Chondrocyte (in vitro differentiated cells): ENCODE results near the gene CTCF. TPM values are rescaled to one million over a fixed set of nuclear protein-coding genes. Genes with fewer than 3 reads are reported as not detected.

Experiments
- DNase-seq: peaks from one replicate; pipeline ENCODE4 v3.0.0; 2021; ENCODE audit warnings: mixed read lengths, low spot score
- H3K27ac Mint-ChIP-seq: one replicate; pipeline ENCODE4 v1.8.0; 2021; ENCODE audit warnings: mild to moderate bottlenecking, moderate library complexity, mixed read lengths; ENCODE audit not compliant: unreplicated experiment
- H3K27me3 Mint-ChIP-seq: 2 replicates; pipeline ENCODE4 v1.8.0; 2021; ENCODE audit warnings: low read depth, mixed read lengths
- H3K36me3 Mint-ChIP-seq: 2 replicates; pipeline ENCODE4 v1.8.0; 2021; ENCODE audit warnings: low read depth, mixed read lengths
- H3K4me1 Mint-ChIP-seq: 2 replicates; pipeline ENCODE4 v1.8.0; 2021; ENCODE audit warnings: low read depth, mild to moderate bottlenecking, mixed read lengths
- H3K4me3 Mint-ChIP-seq: one replicate; pipeline ENCODE4 v1.8.0; 2021; ENCODE audit warnings: mild to moderate bottlenecking, moderate library complexity, mixed read lengths; ENCODE audit not compliant: unreplicated experiment
- H3K9me3 Mint-ChIP-seq: 2 replicates; pipeline ENCODE4 v1.8.0; 2021; ENCODE audit warnings: low read depth, mixed read lengths
- CTCF ChIP-seq: fragments of 200-600 bp; sonication (generic); IDR thresholded peaks from 2 replicates; pipeline ENCODE4 v1.5.0; 2021; ENCODE audit warnings: antibody characterized with exemption, mild to moderate bottlenecking, moderate library complexity
- total RNA-seq: library from RNA; stranded (reverse); gene quantifications from 3 replicates; pipeline ENCODE4 v1.2.1, GENCODE V29; 2021

Gene CTCF
- total RNA-seq, 1 donor from 2014 or later = 31.2 TPM

- Mint-ChIP-seq H3K27ac (no peak overlapping the region), H3K4me3 (no peak overlapping the region), H3K36me3 (no peaks in the 10 kb centered on the region)
These were observed 107.3 kb downstream of the CTCF start for GRCh38 chr16:67669499-67670101.

GRCh38 chr16:67672306-67672705 is 110.0 kb downstream of the CTCF start:
- H3K27ac Mint-ChIP-seq = no peak overlapping the region
- TF ChIP-seq CTCF = no peak
- H3K36me3 Mint-ChIP-seq = no peaks in the 10 kb centered on the region
- H3K4me1 Mint-ChIP-seq = peaks cover 14% of the 10 kb centered on the region
- no peaks in the 10 kb centered on the region for H3K27me3 Mint-ChIP-seq
- no peaks in the 10 kb centered on the region for H3K9me3 Mint-ChIP-seq
- DNase-seq = no peak
- H3K4me3 Mint-ChIP-seq = no peak overlapping the region

More at GRCh38 chr16:67669499-67670101, 107.3 kb downstream of the CTCF start:
- Mint-ChIP-seq H3K4me1 (peaks cover 24% of the 10 kb centered on the region), H3K9me3 (no peaks in the 10 kb centered on the region), H3K27me3 (no peaks in the 10 kb centered on the region)
- no peak for DNase-seq
- TF ChIP-seq CTCF = no peak

- Mint-ChIP-seq H3K4me1 (peaks cover 9% of the 10 kb centered on the region), H3K27ac (no peak overlapping the region), H3K27me3 (no peaks in the 10 kb centered on the region), H3K36me3 (no peaks in the 10 kb centered on the region), H3K4me3 (no peak overlapping the region), H3K9me3 (no peaks in the 10 kb centered on the region)
- no peak for DNase-seq
- peak; percentile 79 for TF ChIP-seq CTCF
These were observed 110.7 kb downstream of the CTCF start for GRCh38 chr16:67672739-67673662.

- Mint-ChIP-seq H3K36me3 (no peaks in the 10 kb centered on the region), H3K4me3 (no peak overlapping the region), H3K27ac (peak overlapping the region; percentile 83), H3K27me3 (no peaks in the 10 kb centered on the region), H3K9me3 (no peaks in the 10 kb centered on the region), H3K4me1 (peaks cover 9% of the 10 kb centered on the region)
- no peak for TF ChIP-seq CTCF
- no peak for DNase-seq
These were observed 111.6 kb downstream of the CTCF start for GRCh38 chr16:67673712-67674580.
